ENCODE data around the gene CDC14A.

Gene CDC14A

GRCh38 chr1:100538913-100539835 is 186.9 kb downstream of the CDC14A start:
- peak in 1 of 2 donors; percentile 27 for DNase-seq (ENCODE audit: low read depth in 2 of 2)

GRCh38 chr1:100539836-100540536 is 187.7 kb downstream of the CDC14A start:
- DNase-seq (ENCODE audit: low read depth in 2 of 2), result no peak

GRCh38 chr1:100542285-100542684 is 190.0 kb downstream of the CDC14A start:
- no peak for DNase-seq (ENCODE audit: low read depth in 2 of 2)

- no peak for DNase-seq (ENCODE audit: low read depth in 2 of 2)
Observed at GRCh38 chr1:100543640-100544039, 191.3 kb downstream of the CDC14A start.

GRCh38 chr1:100544791-100545190 is 192.5 kb downstream of the CDC14A start:
- no peak for DNase-seq (ENCODE audit: low read depth in 2 of 2)

- no peak for DNase-seq (ENCODE audit: low read depth in 2 of 2)
Observed at GRCh38 chr1:100545855-100546254, 193.5 kb downstream of the CDC14A start.

- DNase-seq (ENCODE audit: low read depth in 2 of 2), result no peak
Observed at GRCh38 chr1:100552031-100552430, 199.7 kb downstream of the CDC14A start.

- DNase-seq (ENCODE audit: low read depth in 2 of 2), result no peak
Observed at GRCh38 chr1:100552922-100553321, 200.6 kb downstream of the CDC14A start.

- DNase-seq (ENCODE audit: low read depth in 2 of 2), result no peak
Observed at GRCh38 chr1:100556181-100556580, 203.9 kb downstream of the CDC14A start.

GRCh38 chr1:100556925-100557605 is 204.8 kb downstream of the CDC14A start:
- no peak for DNase-seq (ENCODE audit: low read depth in 2 of 2)

- DNase-seq (ENCODE audit: low read depth in 2 of 2), result no peak
Observed at GRCh38 chr1:100557606-100557953, 205.3 kb downstream of the CDC14A start.

- DNase-seq (ENCODE audit: low read depth in 2 of 2), result no peak
Observed at GRCh38 chr1:100565533-100565932, 213.2 kb downstream of the CDC14A start.

GRCh38 chr1:100565937-100566699 is 213.8 kb downstream of the CDC14A start:
- DNase-seq (ENCODE audit: low read depth in 2 of 2), result no peak

GRCh38 chr1:100567062-100567461 is 214.8 kb downstream of the CDC14A start:
- DNase-seq (ENCODE audit: low read depth in 2 of 2), result no peak
